Activated T-cell treated with anti-CD3 and anti-CD28 coated beads, Interleukin-2, amount 50 U/mL, for 72 hours (primary cell): ENCODE measurements around the gene ADORA1. TPM values are rescaled to one million over a fixed set of nuclear protein-coding genes. Genes with fewer than 3 reads are reported as not detected.

Source experiments
- ATAC-seq, 2 donors: fragments of 150-1000 bp; cut with Tn5 transposase; replicated peaks in 1 of 2; 2 replicates each; pipeline ENCODE4 v1.10.0; 2021; ENCODE audit warnings: moderate library complexity in 2 of 2, mild to moderate bottlenecking in 1 of 2
- DNase-seq, 2 donors: peaks; one replicate each; pipeline ENCODE4 v3.0.0; 2021 to 2022; ENCODE audit warnings: mixed read lengths in 1 of 2
- H3K27ac Mint-ChIP-seq: one replicate; pipeline ENCODE4 v1.8.0; 2022; ENCODE audit warnings: mild to moderate bottlenecking, moderate library complexity, mixed read lengths
- H3K27me3 Mint-ChIP-seq: one replicate; pipeline ENCODE4 v1.8.0; 2022; ENCODE audit warnings: low read depth, mixed read lengths
- H3K36me3 Mint-ChIP-seq, 2 donors: one replicate each; pipeline ENCODE4 v1.8.0; 2022; ENCODE audit warnings: mixed read lengths in 2 of 2, mild to moderate bottlenecking in 1 of 2; ENCODE audit not compliant: insufficient read depth in 2 of 2
- H3K4me1 Mint-ChIP-seq: one replicate; pipeline ENCODE4 v1.8.0; 2022; ENCODE audit warnings: low read depth, mixed read lengths
- H3K4me3 Mint-ChIP-seq, 2 donors: one replicate each; pipeline ENCODE4 v1.8.0; 2022; ENCODE audit warnings: mild to moderate bottlenecking in 2 of 2, mixed read lengths in 2 of 2, moderate library complexity in 2 of 2
- H3K9me3 Mint-ChIP-seq, 2 donors: one replicate each; pipeline ENCODE4 v1.8.0; 2022; ENCODE audit warnings: mixed read lengths in 2 of 2
- total RNA-seq, 2 donors: library from RNA; stranded (reverse); gene quantifications; one replicate each; pipeline ENCODE4 v1.2.3, GENCODE V29; 2022

Gene ADORA1
- total RNA-seq, 2 donors from 2014 or later = not detected

GRCh38 chr1:203145321-203146041 is 18.0 kb downstream of the ADORA1 start:
- Mint-ChIP-seq H3K36me3 (no peaks in the 10 kb centered on the region), H3K27ac (no peak overlapping the region), H3K4me1 (no peaks in the 10 kb centered on the region), H3K9me3 (no peaks in the 10 kb centered on the region), H3K4me3 (no peak overlapping the region), H3K27me3 (no peaks in the 10 kb centered on the region)
- ATAC-seq (no peak), DNase-seq (no peak)

GRCh38 chr1:203146042-203146369 is 18.5 kb downstream of the ADORA1 start:
- Mint-ChIP-seq H3K4me1 (no peaks in the 10 kb centered on the region), H3K9me3 (no peaks in the 10 kb centered on the region), H3K4me3 (no peak overlapping the region), H3K27ac (no peak overlapping the region), H3K36me3 (no peaks in the 10 kb centered on the region), H3K27me3 (no peaks in the 10 kb centered on the region)
- ATAC-seq = no peak
- DNase-seq = no peak

- no peaks in the 10 kb centered on the region for H3K36me3 Mint-ChIP-seq
- no peak overlapping the region for H3K27ac Mint-ChIP-seq
- ATAC-seq (no peak), DNase-seq (no peak)
- no peaks in the 10 kb centered on the region for H3K9me3 Mint-ChIP-seq
- no peak overlapping the region for H3K4me3 Mint-ChIP-seq
- H3K4me1 Mint-ChIP-seq = no peaks in the 10 kb centered on the region
- no peaks in the 10 kb centered on the region for H3K27me3 Mint-ChIP-seq
These were observed 19.0 kb downstream of the ADORA1 start for GRCh38 chr1:203146537-203146936.

- ATAC-seq (no peak), DNase-seq (no peak)
- Mint-ChIP-seq H3K27ac (no peak overlapping the region), H3K36me3 (no peaks in the 10 kb centered on the region), H3K9me3 (no peaks in the 10 kb centered on the region), H3K27me3 (no peaks in the 10 kb centered on the region), H3K4me1 (no peaks in the 10 kb centered on the region), H3K4me3 (no peak overlapping the region)
These were observed 19.9 kb downstream of the ADORA1 start for GRCh38 chr1:203147376-203147775.

GRCh38 chr1:203148127-203148526 is 20.6 kb downstream of the ADORA1 start:
- Mint-ChIP-seq H3K9me3 (no peaks in the 10 kb centered on the region), H3K36me3 (no peaks in the 10 kb centered on the region), H3K4me1 (no peaks in the 10 kb centered on the region), H3K27ac (no peak overlapping the region), H3K27me3 (no peaks in the 10 kb centered on the region), H3K4me3 (no peak overlapping the region)
- no peak for DNase-seq
- ATAC-seq = no peak

- ATAC-seq = no peak
- no peak overlapping the region for H3K27ac Mint-ChIP-seq
- H3K9me3 Mint-ChIP-seq = no peaks in the 10 kb centered on the region
- no peaks in the 10 kb centered on the region for H3K4me1 Mint-ChIP-seq
- no peaks in the 10 kb centered on the region for H3K36me3 Mint-ChIP-seq
- DNase-seq = no peak
- no peaks in the 10 kb centered on the region for H3K27me3 Mint-ChIP-seq
- no peak overlapping the region for H3K4me3 Mint-ChIP-seq
These were observed 21.1 kb downstream of the ADORA1 start for GRCh38 chr1:203148579-203148978.

GRCh38 chr1:203149188-203149840 is 21.8 kb downstream of the ADORA1 start:
- Mint-ChIP-seq H3K36me3 (no peaks in the 10 kb centered on the region), H3K27ac (no peak overlapping the region), H3K27me3 (no peaks in the 10 kb centered on the region), H3K4me1 (no peaks in the 10 kb centered on the region), H3K9me3 (no peaks in the 10 kb centered on the region), H3K4me3 (no peak overlapping the region)
- ATAC-seq (no peak), DNase-seq (no peak)

GRCh38 chr1:203150511-203151297 is 23.2 kb downstream of the ADORA1 start:
- no peak for ATAC-seq
- H3K4me3 Mint-ChIP-seq = no peak overlapping the region
- no peaks in the 10 kb centered on the region for H3K9me3 Mint-ChIP-seq
- no peak for DNase-seq
- H3K4me1 Mint-ChIP-seq = no peaks in the 10 kb centered on the region
- no peaks in the 10 kb centered on the region for H3K36me3 Mint-ChIP-seq
- H3K27me3 Mint-ChIP-seq = no peaks in the 10 kb centered on the region
- H3K27ac Mint-ChIP-seq = no peak overlapping the region

- no peak overlapping the region for H3K27ac Mint-ChIP-seq
- no peaks in the 10 kb centered on the region for H3K4me1 Mint-ChIP-seq
- H3K27me3 Mint-ChIP-seq = no peaks in the 10 kb centered on the region
- DNase-seq (no peak), ATAC-seq (no peak)
- no peaks in the 10 kb centered on the region for H3K9me3 Mint-ChIP-seq
- no peaks in the 10 kb centered on the region for H3K36me3 Mint-ChIP-seq
- H3K4me3 Mint-ChIP-seq = no peak overlapping the region
These were observed 24.0 kb downstream of the ADORA1 start for GRCh38 chr1:203151362-203152157.

GRCh38 chr1:203152158-203153034 is 24.9 kb downstream of the ADORA1 start:
- no peaks in the 10 kb centered on the region for H3K27me3 Mint-ChIP-seq
- H3K27ac Mint-ChIP-seq = no peak overlapping the region
- DNase-seq (no peak), ATAC-seq (no peak)
- H3K36me3 Mint-ChIP-seq = no peaks in the 10 kb centered on the region
- H3K4me1 Mint-ChIP-seq = no peaks in the 10 kb centered on the region
- H3K4me3 Mint-ChIP-seq = no peak overlapping the region
- H3K9me3 Mint-ChIP-seq = no peaks in the 10 kb centered on the region

- DNase-seq = no peak
- H3K27ac Mint-ChIP-seq = no peak overlapping the region
- H3K36me3 Mint-ChIP-seq = peaks cover 0 to 3% of the 10 kb centered on the region in 2 donors
- H3K4me1 Mint-ChIP-seq = no peaks in the 10 kb centered on the region
- peaks cover 8% of the 10 kb centered on the region for H3K27me3 Mint-ChIP-seq
- no peak overlapping the region for H3K4me3 Mint-ChIP-seq
- ATAC-seq = no peak
- peaks cover 2% of the 10 kb centered on the region in 2 donors for H3K9me3 Mint-ChIP-seq
These were observed 25.8 kb downstream of the ADORA1 start for GRCh38 chr1:203153051-203153988.
